Trophoblast cell (in vitro differentiated cells and primary cell): ENCODE data around the gene SPG11.

ENCODE experiments used
- DNase-seq, 2 donors: peaks; one replicate each; pipeline ENCODE4 v3.0.0-alpha.2; 2016
- H2AFZ ChIP-seq: 2 replicates; pipeline ENCODE4 v1.6.1; 2013; ENCODE audit warnings: low read length, moderate library complexity, mild to moderate bottlenecking; ENCODE audit not compliant: insufficient read depth, poor library complexity
- H2AK5ac ChIP-seq: 2 replicates; pipeline ENCODE4 v1.6.1; 2013; ENCODE audit warnings: mild to moderate bottlenecking, low read length
- H2BK120ac ChIP-seq: 2 replicates; pipeline ENCODE4 v1.6.1; 2013; ENCODE audit warnings: low read length, mild to moderate bottlenecking, moderate library complexity; ENCODE audit not compliant: insufficient read depth, poor library complexity
- H2BK12ac ChIP-seq: 2 replicates; pipeline ENCODE4 v1.6.1; 2013; ENCODE audit warnings: mild to moderate bottlenecking, low read length, moderate library complexity
- H2BK5ac ChIP-seq: 2 replicates; pipeline ENCODE4 v1.6.1; 2013; ENCODE audit warnings: low read length, low read depth, moderate library complexity, mild to moderate bottlenecking; ENCODE audit not compliant: poor library complexity
- H3K14ac ChIP-seq: 2 replicates; pipeline ENCODE4 v1.6.1; 2013; ENCODE audit warnings: mild to moderate bottlenecking, low read length
- H3K18ac ChIP-seq: 2 replicates; pipeline ENCODE4 v1.6.1; 2013; ENCODE audit warnings: mild to moderate bottlenecking, low read length
- H3K23ac ChIP-seq: 2 replicates; pipeline ENCODE4 v1.6.1; 2013; ENCODE audit warnings: low read length
- H3K27ac ChIP-seq: 2 replicates; pipeline ENCODE4 v1.5.1; 2013; ENCODE audit warnings: low read depth, mild to moderate bottlenecking, inconsistent platforms, low read length, moderate library complexity
- H3K27me3 ChIP-seq: 2 replicates; pipeline ENCODE4 v1.6.1; 2013; ENCODE audit warnings: inconsistent platforms, mild to moderate bottlenecking, low read length, moderate library complexity; ENCODE audit not compliant: insufficient read depth
- H3K36me3 ChIP-seq, 2 experiments: 1 replicate in 1 of 2; 2 replicates in 1 of 2; pipeline ENCODE4 v1.6.1; 2013; ENCODE audit warnings: low read length in 2 of 2, mild to moderate bottlenecking in 2 of 2, moderate library complexity in 1 of 2; ENCODE audit not compliant: insufficient read depth in 2 of 2, control insufficient read depth in 1 of 2
- H3K4ac ChIP-seq: 2 replicates; pipeline ENCODE4 v1.6.1; 2013; ENCODE audit warnings: low read depth, mild to moderate bottlenecking, low read length, moderate library complexity
- H3K4me1 ChIP-seq, 2 experiments: 1 replicate in 1 of 2; 2 replicates in 1 of 2; pipeline ENCODE4 v1.6.1; 2013; ENCODE audit warnings: low read length in 2 of 2, mild to moderate bottlenecking in 2 of 2, moderate library complexity in 1 of 2; ENCODE audit not compliant: insufficient read depth in 2 of 2, control insufficient read depth in 1 of 2
- H3K4me2 ChIP-seq: 2 replicates; pipeline ENCODE4 v1.6.1; 2013; ENCODE audit warnings: inconsistent platforms, mild to moderate bottlenecking, low read length, moderate library complexity
- H3K4me3 ChIP-seq: 2 replicates; pipeline ENCODE4 v1.5.1; 2013; ENCODE audit warnings: mild to moderate bottlenecking, low read depth, low read length, inconsistent platforms
- H3K79me1 ChIP-seq: one replicate; pipeline ENCODE4 v1.6.1; 2013; ENCODE audit warnings: low read length
- H3K79me2 ChIP-seq: 2 replicates; pipeline ENCODE4 v1.6.1; 2013; ENCODE audit warnings: low read length, mild to moderate bottlenecking; ENCODE audit not compliant: control insufficient read depth, insufficient read depth, poor library complexity
- H3K9ac ChIP-seq: 2 replicates; pipeline ENCODE4 v1.6.1; 2013; ENCODE audit warnings: mild to moderate bottlenecking, low read length
- H3K9me3 ChIP-seq: 2 replicates; pipeline ENCODE4 v1.6.1; 2013; ENCODE audit warnings: low read depth, mild to moderate bottlenecking, control low read depth, inconsistent platforms, low read length; ENCODE audit not compliant: insufficient read depth
- H4K12ac ChIP-seq: 2 replicates; pipeline ENCODE4 v1.6.1; 2013; ENCODE audit warnings: low read depth, mild to moderate bottlenecking, low read length, moderate library complexity
- H4K8ac ChIP-seq: 2 replicates; pipeline ENCODE4 v1.6.1; 2013; ENCODE audit warnings: low read depth, mild to moderate bottlenecking, low read length, moderate library complexity
- H4K91ac ChIP-seq: one replicate; pipeline ENCODE4 v1.6.1; 2013; ENCODE audit warnings: low read depth, mild to moderate bottlenecking, low read length, moderate library complexity
- WGBS: extraction: QIAGEN DNeasy Blood & Tissue Kit; methylation state at CpG from one replicate; pipeline ENCODE4 v1.1.7; 2013; ENCODE audit warnings: missing lambda C conversion rate; ENCODE audit not compliant: insufficient read length, insufficient coverage; ENCODE audit errors: extremely low coverage; 5-methylcytosine and 5-hydroxymethylcytosine counted together

SPG11 gene

GRCh38 chr15:44647036-44647435 lies 16.4 kb downstream of the SPG11 start:
- Histone ChIP-seq H3K27ac (no peak overlapping the region), H2AK5ac (no peak overlapping the region), H3K14ac (no peak overlapping the region), H4K12ac (no peak overlapping the region), H3K4ac (no peak overlapping the region), H3K27me3 (no peaks in the 10 kb centered on the region), H3K4me2 (no peak overlapping the region), H3K23ac (no peak overlapping the region), H3K36me3 (peaks cover 12 to 14% of the 10 kb centered on the region in 2 experiments), H3K79me1 (no peaks in the 10 kb centered on the region), H3K9me3 (no peaks in the 10 kb centered on the region), H4K91ac (no peak overlapping the region), H3K4me1 (no peaks in the 10 kb centered on the region), H3K18ac (no peak overlapping the region), H2AFZ (no peak overlapping the region), H2BK120ac (no peak overlapping the region), H3K9ac (no peak overlapping the region), H2BK5ac (no peak overlapping the region), H3K79me2 (no peaks in the 10 kb centered on the region), H4K8ac (no peak overlapping the region), H3K4me3 (no peak overlapping the region), H2BK12ac (no peak overlapping the region)
- no CpG with 5 or more reads among the region's 1 CpG for WGBS
- DNase-seq = no peak

DNA sequence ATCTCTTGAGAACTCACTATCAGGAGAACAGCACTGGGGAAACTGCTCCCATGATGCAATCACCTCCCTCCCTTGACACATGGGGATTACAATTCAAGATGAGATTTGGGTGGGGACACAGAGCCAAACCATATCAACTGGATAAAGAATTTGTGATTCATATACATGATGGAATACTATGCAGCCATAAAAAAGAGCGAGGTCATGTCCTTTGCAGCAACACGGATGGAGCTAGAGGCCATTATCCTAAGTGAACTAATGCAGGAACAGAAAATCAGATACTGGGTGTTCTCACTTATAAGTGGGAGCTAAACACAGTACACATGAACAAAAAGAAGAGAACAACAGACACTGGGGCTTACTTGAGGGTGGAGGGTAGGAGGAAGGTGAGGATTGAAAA lies 17.0 kb downstream of the SPG11 start:
- Histone ChIP-seq H3K4ac (no peak overlapping the region), H3K9me3 (no peaks in the 10 kb centered on the region), H3K4me1 (no peaks in the 10 kb centered on the region), H3K36me3 (peaks cover 12% of the 10 kb centered on the region in 2 experiments), H3K9ac (no peak overlapping the region), H4K91ac (no peak overlapping the region), H3K27ac (no peak overlapping the region), H3K79me2 (no peaks in the 10 kb centered on the region), H3K79me1 (no peaks in the 10 kb centered on the region), H4K12ac (no peak overlapping the region), H2AK5ac (no peak overlapping the region), H2AFZ (no peak overlapping the region), H4K8ac (no peak overlapping the region), H3K23ac (no peak overlapping the region), H2BK5ac (no peak overlapping the region), H3K4me2 (no peak overlapping the region), H3K14ac (no peak overlapping the region), H3K4me3 (no peak overlapping the region), H2BK120ac (no peak overlapping the region), H3K18ac (no peak overlapping the region), H3K27me3 (no peaks in the 10 kb centered on the region), H2BK12ac (no peak overlapping the region)
- no CpG with 5 or more reads among the region's 2 CpGs for WGBS
- no peak for DNase-seq

- no peak overlapping the region for H2AFZ ChIP-seq
- H2BK120ac ChIP-seq = no peak overlapping the region
- H3K4ac ChIP-seq = no peak overlapping the region
- H4K12ac ChIP-seq = no peak overlapping the region
- no peaks in the 10 kb centered on the region for H3K4me1 ChIP-seq
- peaks cover 5 to 9% of the 10 kb centered on the region in 2 experiments for H3K36me3 ChIP-seq
- no peak overlapping the region for H3K14ac ChIP-seq
- no CpG with 5 or more reads among the region's 4 CpGs for WGBS
- H2BK5ac ChIP-seq = no peak overlapping the region
- no peak overlapping the region for H4K91ac ChIP-seq
- no peaks in the 10 kb centered on the region for H3K79me1 ChIP-seq
- H3K23ac ChIP-seq = no peak overlapping the region
- H2AK5ac ChIP-seq = no peak overlapping the region
- H3K27me3 ChIP-seq = no peaks in the 10 kb centered on the region
- no peak overlapping the region for H3K27ac ChIP-seq
- no peak overlapping the region for H3K4me3 ChIP-seq
- H2BK12ac ChIP-seq = no peak overlapping the region
- DNase-seq = no peak
- no peak overlapping the region for H3K4me2 ChIP-seq
- H3K9ac ChIP-seq = no peak overlapping the region
- no peaks in the 10 kb centered on the region for H3K79me2 ChIP-seq
- H3K9me3 ChIP-seq = no peaks in the 10 kb centered on the region
- no peak overlapping the region for H4K8ac ChIP-seq
- no peak overlapping the region for H3K18ac ChIP-seq
These were observed 21.8 kb downstream of the SPG11 start for GRCh38 chr15:44641651-44642050.

GRCh38 chr15:44636976-44637375 lies 26.5 kb downstream of the SPG11 start:
- Histone ChIP-seq H3K27ac (no peak overlapping the region), H2AK5ac (no peak overlapping the region), H3K23ac (no peak overlapping the region), H3K14ac (no peak overlapping the region), H3K79me1 (no peaks in the 10 kb centered on the region), H2BK12ac (no peak overlapping the region), H3K4me1 (no peaks in the 10 kb centered on the region), H3K9ac (no peak overlapping the region), H4K8ac (no peak overlapping the region), H4K12ac (no peak overlapping the region), H2AFZ (no peak overlapping the region), H3K9me3 (no peaks in the 10 kb centered on the region), H3K4ac (no peak overlapping the region), H2BK5ac (no peak overlapping the region), H2BK120ac (no peak overlapping the region), H3K4me3 (no peak overlapping the region), H3K4me2 (no peak overlapping the region), H3K79me2 (no peaks in the 10 kb centered on the region), H3K27me3 (no peaks in the 10 kb centered on the region), H3K36me3 (peaks cover 9 to 15% of the 10 kb centered on the region in 2 experiments), H4K91ac (no peak overlapping the region), H3K18ac (no peak overlapping the region)
- DNase-seq = no peak
- no CpG with 5 or more reads among the region's 1 CpG for WGBS
